Effector CD4-positive, alpha-beta T cell (primary cell): Measurements from ENCODE around the gene ISLR2.

ENCODE experiments used
- DNase-seq: peaks from one replicate; pipeline ENCODE4 v3.0.0-alpha.2; 2020

The ISLR2 gene

GRCh38 chr15:74128785-74129585 lies 1.4 kb upstream of the ISLR2 start:
- DNase-seq: no peak

- no peak for DNase-seq
Measured at GRCh38 chr15:74129586-74130154, 716 bp upstream of the ISLR2 start.

GRCh38 chr15:74130849-74131627 lies 652 bp downstream of the ISLR2 start:
- no peak for DNase-seq

DNA sequence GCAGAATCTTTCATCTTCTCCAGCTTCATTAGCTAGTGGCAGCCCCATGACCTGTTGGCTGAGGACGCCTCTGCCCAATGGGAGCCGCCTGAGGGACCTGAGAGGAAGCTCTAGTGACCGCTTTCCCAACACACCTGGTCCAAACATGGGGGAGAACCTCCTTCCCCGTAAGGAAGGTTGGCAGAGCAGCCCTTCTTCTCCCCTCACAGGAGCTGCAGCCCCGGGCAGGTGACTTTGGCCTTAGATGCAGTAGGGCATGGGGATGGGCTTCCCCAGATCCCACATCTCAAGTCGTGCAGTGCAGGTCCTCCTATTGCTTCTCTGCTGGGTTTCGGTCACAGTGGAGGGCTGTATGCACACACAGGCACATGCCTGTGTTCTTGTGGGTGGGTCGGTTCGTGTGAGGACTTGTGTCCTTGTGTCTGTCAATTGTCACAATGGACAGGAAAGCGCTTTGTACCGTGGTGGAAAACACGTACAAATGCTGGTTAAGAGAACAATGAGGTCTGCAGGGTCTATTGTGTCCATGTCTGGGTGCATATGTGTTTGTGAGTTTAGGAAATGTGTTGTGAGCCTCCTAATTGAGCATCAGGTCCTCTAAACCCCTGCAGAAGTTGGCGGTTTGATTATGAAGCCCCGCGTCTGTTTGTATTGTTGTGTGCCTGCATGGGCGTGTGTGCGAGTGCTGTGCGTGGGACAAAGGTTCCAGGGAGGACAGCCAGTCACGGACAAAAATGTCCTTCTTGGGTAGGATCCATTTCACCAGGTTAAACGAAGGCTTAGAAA lies 1.4 kb downstream of the ISLR2 start:
- no peak for DNase-seq

DNA sequence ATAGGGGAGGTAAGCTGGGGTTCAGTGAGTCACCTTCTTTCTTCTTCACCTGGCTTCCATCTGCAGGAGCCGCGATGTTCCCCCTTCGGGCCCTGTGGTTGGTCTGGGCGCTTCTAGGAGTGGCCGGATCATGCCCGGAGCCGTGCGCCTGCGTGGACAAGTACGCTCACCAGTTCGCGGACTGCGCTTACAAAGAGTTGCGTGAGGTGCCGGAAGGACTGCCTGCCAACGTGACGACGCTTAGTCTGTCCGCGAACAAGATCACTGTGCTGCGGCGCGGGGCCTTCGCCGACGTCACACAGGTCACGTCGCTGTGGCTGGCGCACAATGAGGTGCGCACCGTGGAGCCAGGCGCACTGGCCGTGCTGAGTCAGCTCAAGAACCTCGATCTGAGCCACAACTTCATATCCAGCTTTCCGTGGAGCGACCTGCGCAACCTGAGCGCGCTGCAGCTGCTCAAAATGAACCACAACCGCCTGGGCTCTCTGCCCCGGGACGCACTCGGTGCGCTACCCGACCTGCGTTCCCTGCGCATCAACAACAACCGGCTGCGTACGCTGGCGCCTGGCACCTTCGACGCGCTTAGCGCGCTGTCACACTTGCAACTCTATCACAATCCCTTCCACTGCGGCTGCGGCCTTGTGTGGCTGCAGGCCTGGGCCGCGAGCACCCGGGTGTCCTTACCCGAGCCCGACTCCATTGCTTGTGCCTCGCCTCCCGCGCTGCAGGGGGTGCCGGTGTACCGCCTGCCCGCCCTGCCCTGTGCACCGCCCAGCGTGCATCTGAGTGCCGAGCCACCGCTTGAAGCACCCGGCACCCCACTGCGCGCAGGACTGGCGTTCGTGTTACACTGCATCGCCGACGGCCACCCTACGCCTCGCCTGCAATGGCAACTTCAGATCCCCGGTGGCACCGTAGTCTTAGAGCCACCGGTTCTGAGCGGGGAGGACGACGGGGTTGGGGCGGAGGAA lies 2.6 kb downstream of the ISLR2 start:
- no peak for DNase-seq

DNA sequence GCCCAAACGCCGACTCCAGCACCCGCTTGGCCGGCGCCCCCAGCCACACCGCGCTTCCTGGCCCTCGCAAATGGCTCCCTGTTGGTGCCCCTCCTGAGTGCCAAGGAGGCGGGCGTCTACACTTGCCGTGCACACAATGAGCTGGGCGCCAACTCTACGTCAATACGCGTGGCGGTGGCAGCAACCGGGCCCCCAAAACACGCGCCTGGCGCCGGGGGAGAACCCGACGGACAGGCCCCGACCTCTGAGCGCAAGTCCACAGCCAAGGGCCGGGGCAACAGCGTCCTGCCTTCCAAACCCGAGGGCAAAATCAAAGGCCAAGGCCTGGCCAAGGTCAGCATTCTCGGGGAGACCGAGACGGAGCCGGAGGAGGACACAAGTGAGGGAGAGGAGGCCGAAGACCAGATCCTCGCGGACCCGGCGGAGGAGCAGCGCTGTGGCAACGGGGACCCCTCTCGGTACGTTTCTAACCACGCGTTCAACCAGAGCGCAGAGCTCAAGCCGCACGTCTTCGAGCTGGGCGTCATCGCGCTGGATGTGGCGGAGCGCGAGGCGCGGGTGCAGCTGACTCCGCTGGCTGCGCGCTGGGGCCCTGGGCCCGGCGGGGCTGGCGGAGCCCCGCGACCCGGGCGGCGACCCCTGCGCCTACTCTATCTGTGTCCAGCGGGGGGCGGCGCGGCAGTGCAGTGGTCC lies 3.5 kb downstream of the ISLR2 start:
- DNase-seq: no peak

DNA sequence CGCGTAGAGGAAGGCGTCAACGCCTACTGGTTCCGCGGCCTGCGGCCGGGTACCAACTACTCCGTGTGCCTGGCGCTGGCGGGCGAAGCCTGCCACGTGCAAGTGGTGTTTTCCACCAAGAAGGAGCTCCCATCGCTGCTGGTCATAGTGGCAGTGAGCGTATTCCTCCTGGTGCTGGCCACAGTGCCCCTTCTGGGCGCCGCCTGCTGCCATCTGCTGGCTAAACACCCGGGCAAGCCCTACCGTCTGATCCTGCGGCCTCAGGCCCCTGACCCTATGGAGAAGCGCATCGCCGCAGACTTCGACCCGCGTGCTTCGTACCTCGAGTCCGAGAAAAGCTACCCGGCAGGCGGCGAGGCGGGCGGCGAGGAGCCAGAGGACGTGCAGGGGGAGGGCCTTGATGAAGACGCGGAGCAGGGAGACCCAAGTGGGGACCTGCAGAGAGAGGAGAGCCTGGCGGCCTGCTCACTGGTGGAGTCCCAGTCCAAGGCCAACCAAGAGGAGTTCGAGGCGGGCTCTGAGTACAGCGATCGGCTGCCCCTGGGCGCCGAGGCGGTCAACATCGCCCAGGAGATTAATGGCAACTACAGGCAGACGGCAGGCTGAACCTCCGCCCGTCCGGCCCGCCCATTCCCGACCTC lies 4.1 kb downstream of the ISLR2 start:
- DNase-seq: no peak

DNA sequence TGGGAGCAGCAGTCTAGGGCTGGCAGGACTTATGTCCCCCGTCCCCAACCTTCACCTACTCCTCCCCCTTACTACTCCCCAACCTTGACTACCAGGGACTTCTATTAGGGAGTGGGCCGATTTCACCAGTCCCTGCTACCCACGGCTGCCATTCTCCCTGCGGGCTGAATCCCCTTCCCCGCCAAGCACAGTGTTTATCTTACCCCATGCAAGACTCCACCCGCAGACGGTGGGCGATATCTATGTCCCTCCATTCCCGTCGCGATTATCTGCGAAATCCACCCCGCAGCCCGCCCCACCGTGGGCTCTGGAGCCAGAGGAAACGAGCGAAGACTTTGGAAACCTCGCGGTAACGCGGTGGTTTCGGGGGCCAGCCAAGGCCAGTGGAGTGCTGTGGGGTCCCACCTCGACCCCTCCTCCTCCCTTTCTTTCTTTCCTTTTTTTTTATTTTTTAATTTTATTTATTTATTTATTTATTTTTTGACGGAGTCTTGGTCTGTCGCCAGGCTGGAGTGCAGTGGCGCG lies 4.7 kb downstream of the ISLR2 start:
- no peak for DNase-seq

DNA sequence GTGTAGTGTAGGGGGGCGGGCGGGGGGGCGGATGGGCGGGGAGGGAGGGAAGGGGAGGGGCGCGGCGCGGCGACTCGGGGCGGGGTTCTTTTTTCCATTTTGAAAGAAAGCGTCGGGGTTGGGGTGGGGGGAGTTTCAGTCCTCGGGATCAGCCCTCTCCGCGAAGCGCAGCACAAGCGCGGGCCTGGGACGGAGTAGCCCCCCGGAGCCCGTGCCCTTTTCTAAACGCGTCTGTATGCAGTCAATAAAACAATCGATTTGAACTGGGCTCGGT lies 6.1 kb downstream of the ISLR2 start:
- DNase-seq: no peak

- no peak for DNase-seq
Measured at GRCh38 chr15:74136814-74137536, 6.6 kb downstream of the ISLR2 start.

DNA sequence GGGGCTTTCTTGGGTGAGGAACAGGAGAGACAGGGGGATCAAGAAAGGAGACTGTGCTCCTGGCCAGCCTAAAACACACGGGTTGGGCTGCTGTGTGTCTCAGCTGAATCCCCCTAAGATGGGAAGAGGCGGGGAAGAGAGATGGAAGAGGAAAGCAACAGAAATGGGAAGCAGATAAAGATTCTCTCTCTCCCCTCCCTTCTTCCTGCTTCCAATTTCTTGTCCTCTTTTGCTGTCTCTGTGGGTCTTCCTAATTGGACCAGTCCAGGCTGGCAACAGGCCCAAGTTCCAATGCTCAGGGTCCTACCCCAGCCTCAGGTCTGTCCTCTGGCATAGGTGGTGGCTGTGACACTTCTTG lies 7.1 kb downstream of the ISLR2 start:
- DNase-seq: no peak

- no peak for DNase-seq
Measured at GRCh38 chr15:74138642-74139041, 8.3 kb downstream of the ISLR2 start.

DNA sequence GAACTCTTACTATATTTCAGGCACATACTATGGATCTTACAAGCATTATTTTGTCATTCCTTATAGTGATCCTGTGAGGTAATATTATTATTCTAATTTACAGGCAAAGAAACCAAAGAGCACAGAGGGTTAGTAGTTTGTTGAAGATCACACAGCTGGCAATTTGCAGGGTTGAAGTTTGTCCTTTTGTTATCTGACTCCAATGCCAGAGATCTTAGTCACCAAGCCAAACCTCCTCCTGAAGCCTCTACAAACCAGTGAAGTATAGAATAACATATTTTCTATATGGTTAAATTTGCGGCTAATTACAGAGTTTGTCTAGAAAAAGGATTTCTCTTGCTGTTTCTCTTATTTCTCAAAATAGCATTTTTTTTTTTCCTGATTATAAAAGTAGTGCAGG lies 11.2 kb downstream of the ISLR2 start:
- no peak for DNase-seq

DNA sequence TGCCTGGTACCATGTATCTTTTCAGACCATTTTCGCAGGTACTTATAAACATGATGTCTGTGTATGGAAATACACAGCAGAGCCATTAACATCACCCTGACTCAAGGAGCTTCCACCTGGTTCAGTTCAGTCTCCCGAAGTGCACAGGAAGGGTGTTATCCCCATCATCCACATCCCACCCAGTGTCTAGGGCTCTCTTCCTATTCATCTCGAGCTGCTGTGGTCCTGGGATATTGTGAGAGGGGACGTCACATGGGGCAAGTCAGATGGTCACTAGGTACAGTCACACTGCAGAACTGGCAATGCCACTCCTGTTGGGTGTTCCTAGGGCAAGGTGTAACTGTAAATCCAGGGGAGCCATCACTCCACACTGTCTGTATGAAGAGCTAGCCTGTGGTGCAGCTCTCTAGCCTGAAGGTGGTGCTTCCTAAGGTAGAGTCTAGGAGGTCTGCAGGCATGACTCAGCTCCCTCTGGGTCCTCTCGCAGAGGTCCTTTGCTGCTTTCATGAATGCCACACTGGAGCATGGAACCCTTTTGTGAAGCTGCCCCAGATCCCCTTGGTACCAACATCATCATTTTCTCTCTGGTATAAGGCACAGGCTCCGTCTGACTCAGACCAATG lies 13.9 kb downstream of the ISLR2 start:
- no peak for DNase-seq

DNA sequence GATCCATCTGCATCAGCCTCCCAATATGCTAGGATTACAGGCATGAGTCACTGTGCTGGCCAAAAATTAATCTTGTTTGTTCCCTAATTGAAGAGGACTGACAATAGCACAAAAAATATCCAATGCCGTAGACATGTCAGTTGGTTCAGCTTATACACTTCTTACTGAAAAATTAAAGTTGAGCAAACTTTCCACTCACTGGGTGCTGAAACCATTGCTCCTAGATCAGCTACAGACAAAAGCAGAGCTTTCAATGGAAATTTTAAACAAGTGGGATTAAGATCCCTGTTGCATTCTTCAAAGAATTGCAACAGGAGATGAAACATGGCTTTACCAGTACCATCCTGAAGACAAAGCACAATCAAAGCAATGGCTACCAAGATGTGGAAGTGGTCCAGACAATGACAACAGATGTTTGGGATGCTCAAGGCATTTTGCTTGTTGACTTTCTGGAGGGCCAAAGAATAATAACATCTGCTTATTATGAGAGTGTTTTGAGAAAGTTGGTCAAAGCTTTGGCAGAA lies 16.0 kb downstream of the ISLR2 start:
- DNase-seq: no peak

DNA sequence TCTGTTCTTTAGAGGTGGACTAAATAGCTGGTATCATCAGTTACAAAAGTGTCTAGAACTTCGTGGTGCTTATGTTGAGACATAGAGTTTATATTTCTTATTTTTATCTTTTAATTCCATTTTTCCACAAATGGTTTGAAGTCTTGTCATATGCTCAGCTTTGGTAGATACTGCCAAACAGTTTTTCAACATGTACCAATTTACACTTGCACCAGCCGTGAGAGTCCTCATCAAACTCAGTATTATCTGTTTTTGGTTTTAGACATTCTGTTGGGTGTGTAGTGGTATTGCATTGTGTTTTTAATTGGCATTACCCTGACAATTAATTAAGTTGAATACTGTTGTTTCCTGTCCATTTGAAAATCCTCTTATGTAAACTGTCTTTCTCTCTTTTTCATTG lies 16.7 kb downstream of the ISLR2 start:
- DNase-seq: no peak

DNA sequence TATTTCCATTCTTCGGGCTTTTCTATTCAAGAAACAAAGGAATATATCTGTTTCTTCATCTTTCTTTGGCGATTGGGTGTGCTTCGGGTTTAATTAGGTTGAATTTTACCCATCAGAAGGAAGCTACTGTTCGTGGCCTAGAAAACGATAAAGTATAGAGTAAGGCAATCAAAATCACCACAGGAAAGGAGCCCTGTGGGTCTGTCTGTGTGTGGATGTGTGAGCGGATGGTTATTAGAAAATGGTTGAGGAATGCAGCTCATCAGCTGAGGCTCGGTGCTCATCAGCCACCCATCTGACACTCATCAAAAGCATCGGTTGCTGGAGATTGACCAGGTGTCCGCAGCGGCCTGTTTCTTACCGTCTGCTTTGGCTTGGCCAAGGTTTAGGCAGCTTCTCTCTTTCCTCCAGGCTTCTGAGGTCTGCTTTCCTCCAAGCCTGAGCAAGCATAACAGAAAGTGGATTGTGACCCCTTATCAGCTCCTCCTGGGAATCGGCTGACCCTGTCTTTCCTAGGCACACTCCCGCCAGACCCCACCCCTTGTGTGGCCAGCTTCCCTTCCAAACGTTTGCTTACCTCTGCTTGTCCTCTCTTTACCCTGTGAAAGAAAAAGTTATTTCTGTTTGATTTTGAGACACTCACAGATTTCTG lies 25.5 kb downstream of the ISLR2 start:
- no peak for DNase-seq

GRCh38 chr15:74156678-74157411 lies 26.5 kb downstream of the ISLR2 start:
- DNase-seq: no peak
